Epithelial cell of proximal tubule (primary cell): ENCODE measurements around the gene TBC1D16. TPM values are rescaled to one million over a fixed set of nuclear protein-coding genes. Genes with fewer than 3 reads are reported as not detected.

Experiments used
- DNase-seq: peaks from one replicate; pipeline ENCODE4 v3.0.0-alpha.2; 2011; ENCODE audit warnings: low read depth
- H3K4me3 ChIP-seq: 2 replicates; pipeline ENCODE4 v1.5.1; 2011; ENCODE audit warnings: low read depth, mild to moderate bottlenecking, low read length
- total RNA-seq: library from RNA; depleted of rRNA; stranded (reverse); fragments of >200 nt; gene quantifications from 2 replicates; pipeline ENCODE4 v1.2.3, GENCODE V29; 2015
- TF ChIP-seq, protein P1 (sequence below): conservative IDR thresholded peaks from 2 replicates; pipeline ENCODE4 v1.5.1; 2012; ENCODE audit warnings: low read depth, mild to moderate bottlenecking, low read length

The TBC1D16 gene
- 19.9 and 25.7 TPM in 2 replicates for total RNA-seq

DNA sequence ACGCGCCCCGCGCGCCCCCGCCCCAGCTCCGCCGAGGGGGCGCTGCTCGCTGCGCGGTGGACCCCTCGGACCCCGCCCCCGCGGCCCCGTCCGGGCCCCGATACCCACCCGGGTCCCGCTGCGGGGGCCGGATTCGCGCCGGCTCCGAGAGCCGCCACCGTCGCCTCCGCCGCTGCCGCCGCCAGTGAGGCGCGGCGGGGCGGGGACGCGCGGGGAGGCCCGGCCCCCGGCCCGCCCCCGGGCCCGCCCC, at the start of gene TBC1D16:
TBC1D16 (minus strand) TSS at position 186 of the 250 bp plus-strand sequence. CDS start 22,325 bp downstream, outside the sequence.
- peak within 1 kb of the TSS; percentile 94 for H3K4me3 ChIP-seq
- TF ChIP-seq, protein P1, sequence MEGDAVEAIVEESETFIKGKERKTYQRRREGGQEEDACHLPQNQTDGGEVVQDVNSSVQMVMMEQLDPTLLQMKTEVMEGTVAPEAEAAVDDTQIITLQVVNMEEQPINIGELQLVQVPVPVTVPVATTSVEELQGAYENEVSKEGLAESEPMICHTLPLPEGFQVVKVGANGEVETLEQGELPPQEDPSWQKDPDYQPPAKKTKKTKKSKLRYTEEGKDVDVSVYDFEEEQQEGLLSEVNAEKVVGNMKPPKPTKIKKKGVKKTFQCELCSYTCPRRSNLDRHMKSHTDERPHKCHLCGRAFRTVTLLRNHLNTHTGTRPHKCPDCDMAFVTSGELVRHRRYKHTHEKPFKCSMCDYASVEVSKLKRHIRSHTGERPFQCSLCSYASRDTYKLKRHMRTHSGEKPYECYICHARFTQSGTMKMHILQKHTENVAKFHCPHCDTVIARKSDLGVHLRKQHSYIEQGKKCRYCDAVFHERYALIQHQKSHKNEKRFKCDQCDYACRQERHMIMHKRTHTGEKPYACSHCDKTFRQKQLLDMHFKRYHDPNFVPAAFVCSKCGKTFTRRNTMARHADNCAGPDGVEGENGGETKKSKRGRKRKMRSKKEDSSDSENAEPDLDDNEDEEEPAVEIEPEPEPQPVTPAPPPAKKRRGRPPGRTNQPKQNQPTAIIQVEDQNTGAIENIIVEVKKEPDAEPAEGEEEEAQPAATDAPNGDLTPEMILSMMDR = no peak
- DNase-seq = no peak

- TF ChIP-seq, protein P1 = no peak
- no peak for DNase-seq
- H3K4me3 ChIP-seq = no peak overlapping the region
These were observed 49.1 kb upstream of the TBC1D16 start for GRCh38 chr17:80084773-80085172.

DNA sequence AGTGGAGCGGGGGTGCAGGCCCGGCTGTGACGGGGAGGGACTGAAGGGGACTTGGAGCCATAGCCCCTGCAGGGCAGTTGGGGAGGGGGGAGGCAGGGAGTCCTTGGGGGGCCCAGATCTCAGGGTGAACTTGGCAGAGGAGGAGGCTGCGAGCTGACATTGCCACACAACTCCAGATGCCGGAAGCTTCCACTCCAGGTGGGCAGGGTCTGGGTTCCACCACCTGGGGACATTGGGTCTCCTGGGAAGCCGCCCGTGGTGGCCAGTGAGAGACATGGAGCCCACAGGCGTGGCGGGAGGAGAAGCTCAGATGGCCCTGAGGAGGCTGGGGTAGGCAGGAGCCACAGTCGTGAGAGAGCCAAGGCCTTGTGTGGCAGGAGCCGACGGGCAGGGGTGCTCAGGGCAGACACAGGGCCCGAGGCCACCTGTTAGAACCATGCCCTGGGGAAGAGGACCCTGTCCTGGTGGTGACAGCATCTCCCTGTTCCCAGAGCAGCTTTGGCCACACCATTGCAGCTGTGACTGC, 47.5 kb upstream of the TBC1D16 start:
- no peak for DNase-seq
- H3K4me3 ChIP-seq = no peak overlapping the region
- TF ChIP-seq, protein P1 = no peak

- no peak overlapping the region for H3K4me3 ChIP-seq
- no peak for DNase-seq
- TF ChIP-seq, protein P1 = peak; percentile 72
These were observed 46.9 kb upstream of the TBC1D16 start for GRCh38 chr17:80082403-80083135.

DNA sequence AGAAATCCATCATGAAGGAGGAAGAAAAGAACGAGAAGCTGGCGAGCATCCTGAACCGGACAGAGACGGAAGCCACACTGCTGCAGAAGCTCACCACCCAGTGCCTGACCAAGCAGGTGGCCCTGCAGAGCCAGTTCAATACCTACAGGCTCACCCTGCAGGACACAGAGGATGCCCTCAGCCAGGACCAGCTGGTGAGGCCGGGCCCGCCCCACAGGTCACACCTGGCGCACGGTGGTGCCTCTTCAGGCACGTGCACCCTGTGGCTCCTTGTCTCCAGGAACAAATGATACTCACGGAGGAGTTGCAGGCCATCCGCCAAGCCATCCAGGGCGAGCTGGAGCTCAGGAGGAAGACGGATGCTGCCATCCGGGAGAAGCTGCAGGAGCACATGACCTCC, 45.9 kb upstream of the TBC1D16 start:
- TF ChIP-seq, protein P1 = no peak
- H3K4me3 ChIP-seq = no peak overlapping the region
- no peak for DNase-seq

- H3K4me3 ChIP-seq = no peak overlapping the region
- TF ChIP-seq, protein P1 = no peak
- DNase-seq = no peak
These were observed 44.4 kb upstream of the TBC1D16 start for GRCh38 chr17:80080081-80080480.

DNA sequence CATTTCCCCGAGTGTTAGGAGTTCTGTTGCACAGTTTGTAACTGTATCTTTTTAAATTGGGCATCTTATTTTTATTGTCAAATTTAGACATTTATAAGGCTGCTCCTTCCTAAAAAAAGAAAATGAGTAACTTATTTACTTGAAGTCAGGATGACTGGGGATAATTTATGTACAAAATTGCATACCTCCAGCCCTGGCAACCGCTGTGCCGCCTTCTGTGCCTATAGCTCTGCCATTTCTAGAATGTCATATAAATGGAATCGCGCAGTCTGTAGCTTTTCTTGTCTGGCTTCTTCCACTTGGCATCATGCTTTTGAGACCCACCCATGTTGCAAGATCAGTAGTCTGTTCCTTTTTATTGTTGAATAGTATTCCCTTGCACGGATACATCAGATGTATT, 36.7 kb upstream of the TBC1D16 start:
- H3K4me3 ChIP-seq = no peak overlapping the region
- TF ChIP-seq, protein P1 = no peak
- no peak for DNase-seq
